OCI-LY1 (cell line): Measurements from ENCODE around the gene C1QTNF9.
"Not testable (repeated sequence)": the region's sequence is repeated elsewhere in the genome, so short reads cannot be mapped to it uniquely, and the experiment has no call there.

Experiments used
- H2AFZ ChIP-seq: fragments of 200-600 bp; sonication (generic), shearing (Covaris generic); 2 replicates; pipeline ENCODE4 v1.6.0; 2014; ENCODE audit warnings: antibody characterized with exemption, mild to moderate bottlenecking, low read length
- H3F3A ChIP-seq: fragments of 200-600 bp; sonication (generic), shearing (Covaris generic); 2 replicates; pipeline ENCODE4 v1.6.0; 2014; ENCODE audit warnings: mild to moderate bottlenecking, antibody characterized with exemption, low read length, moderate library complexity; ENCODE audit not compliant: insufficient read depth
- H3K27ac ChIP-seq: fragments of 200-600 bp; sonication (generic); 2 replicates; pipeline ENCODE4 v1.5.1; 2014; ENCODE audit warnings: low read length, mixed run types, mild to moderate bottlenecking, low read depth; ENCODE audit not compliant: poor library complexity, severe bottlenecking
- H3K27me3 ChIP-seq: fragments of 200-600 bp; sonication (generic); 2 replicates; pipeline ENCODE4 v1.6.0; 2014; ENCODE audit warnings: antibody characterized with exemption, mild to moderate bottlenecking, low read length, moderate library complexity; ENCODE audit not compliant: insufficient read depth
- H3K36me3 ChIP-seq: fragments of 200-600 bp; sonication (generic); 2 replicates; pipeline ENCODE4 v1.6.1; 2014; ENCODE audit warnings: mild to moderate bottlenecking, antibody characterized with exemption, low read length, moderate library complexity, mixed read lengths; ENCODE audit not compliant: insufficient read depth
- H3K4me1 ChIP-seq: fragments of 200-600 bp; sonication (generic); 2 replicates; pipeline ENCODE4 v1.5.1; 2014; ENCODE audit warnings: mild to moderate bottlenecking, low read length, moderate library complexity; ENCODE audit not compliant: insufficient read depth, severe bottlenecking
- H3K4me2 ChIP-seq: fragments of 200-600 bp; sonication (generic), shearing (Covaris generic); 2 replicates; pipeline ENCODE4 v1.6.1; 2014; ENCODE audit warnings: low read length
- H3K4me3 ChIP-seq: fragments of 200-600 bp; sonication (generic); 2 replicates; pipeline ENCODE4 v1.5.1; 2014; ENCODE audit warnings: low read length, low read depth, mild to moderate bottlenecking, mixed read lengths; ENCODE audit not compliant: poor library complexity, severe bottlenecking
- H3K79me2 ChIP-seq: fragments of 200-600 bp; shearing (Covaris generic); 2 replicates; pipeline ENCODE4 v1.6.1; 2016; ENCODE audit warnings: mixed run types, low read length, mixed read lengths; ENCODE audit not compliant: insufficient read depth
- H3K9ac ChIP-seq: fragments of 200-600 bp; sonication (generic), shearing (Covaris generic); 2 replicates; pipeline ENCODE4 v1.6.1; 2014; ENCODE audit warnings: mild to moderate bottlenecking, low read length, mixed read lengths
- H3K9me2 ChIP-seq: fragments of 200-600 bp; sonication (generic), shearing (Covaris generic); 2 replicates; pipeline ENCODE4 v1.6.1; 2014; ENCODE audit warnings: low read depth, mild to moderate bottlenecking, low read length, mixed read lengths
- H3K9me3 ChIP-seq: fragments of 200-600 bp; shearing (Covaris generic); 2 replicates; pipeline ENCODE4 v1.6.1; 2014; ENCODE audit warnings: low read length, mixed read lengths
- H4K20me1 ChIP-seq: fragments of 200-600 bp; sonication (generic), shearing (Covaris generic); 2 replicates; pipeline ENCODE4 v1.6.0; 2016; ENCODE audit warnings: mild to moderate bottlenecking, low read length; ENCODE audit not compliant: insufficient read depth
- CTCF ChIP-seq: fragments of 200-600 bp; sonication (generic), shearing (Covaris generic); IDR thresholded peaks from 2 replicates; pipeline ENCODE4 v1.5.1; 2017; ENCODE audit warnings: mild to moderate bottlenecking, antibody characterized with exemption, low read length, moderate library complexity, mixed read lengths
- EZH2 ChIP-seq: fragments of 200-600 bp; sonication (generic), shearing (Covaris generic); IDR thresholded peaks from 2 replicates; pipeline ENCODE4 v1.8.0; 2017; ENCODE audit warnings: borderline replicate concordance, mixed run types, mild to moderate bottlenecking, antibody characterized with exemption, low read length, moderate library complexity, mixed read lengths

The C1QTNF9 gene

GRCh38 chr13:24309300-24309699 is at the start of gene C1QTNF9:
C1QTNF9 (plus strand) TSS chr13:24309580; CDS start chr13:24316004, 6,424 bp downstream.
- not testable (repeated sequence) for H3K79me2 ChIP-seq, H3F3A ChIP-seq, H3K27me3 ChIP-seq, H3K9me2 ChIP-seq, H2AFZ ChIP-seq, H3K9ac ChIP-seq, H3K4me2 ChIP-seq, H3K27ac ChIP-seq, H3K9me3 ChIP-seq, H4K20me1 ChIP-seq, H3K36me3 ChIP-seq, H3K4me1 ChIP-seq, H3K4me3 ChIP-seq

GRCh38 chr13:24261566-24261965 is 47.8 kb upstream of the C1QTNF9 start:
- no peaks in the 10 kb centered on the region for H4K20me1 ChIP-seq

GRCh38 chr13:24263632-24264031 is 45.7 kb upstream of the C1QTNF9 start:
- H3K9me2 ChIP-seq = no peaks in the 10 kb centered on the region
- H3K36me3 ChIP-seq = no peaks in the 10 kb centered on the region
- H3K27me3 ChIP-seq = no peaks in the 10 kb centered on the region; the same call in 1 of the 2 replicates
- H3K27ac ChIP-seq = no peak overlapping the region
- H3K9me3 ChIP-seq = no peaks in the 10 kb centered on the region
- H2AFZ ChIP-seq = no peak overlapping the region
- TF ChIP-seq CTCF (no peak), EZH2 (no peak)
- H4K20me1 ChIP-seq = no peaks in the 10 kb centered on the region
- no peaks in the 10 kb centered on the region for H3F3A ChIP-seq
- no peaks in the 10 kb centered on the region for H3K4me1 ChIP-seq
- no peak overlapping the region for H3K4me2 ChIP-seq
- H3K4me3 ChIP-seq = no peak overlapping the region
- H3K9ac ChIP-seq = no peak overlapping the region
- no peaks in the 10 kb centered on the region for H3K79me2 ChIP-seq

More at GRCh38 chr13:24261566-24261965, 47.8 kb upstream of the C1QTNF9 start:
- Histone ChIP-seq H3K4me1 (no peaks in the 10 kb centered on the region), H2AFZ (no peak overlapping the region), H3K79me2 (no peaks in the 10 kb centered on the region), H3K4me2 (no peak overlapping the region), H3K9me2 (no peaks in the 10 kb centered on the region), H3K27me3 (no peaks in the 10 kb centered on the region; the same call in 1 of the 2 replicates), H3K9me3 (no peaks in the 10 kb centered on the region), H3K36me3 (no peaks in the 10 kb centered on the region), H3F3A (no peaks in the 10 kb centered on the region), H3K27ac (no peak overlapping the region), H3K4me3 (no peak overlapping the region), H3K9ac (no peak overlapping the region)
- TF ChIP-seq EZH2 (no peak), CTCF (no peak)

GRCh38 chr13:24264976-24265375 is 44.4 kb upstream of the C1QTNF9 start:
- Histone ChIP-seq H3K4me2 (no peak overlapping the region), H4K20me1 (no peaks in the 10 kb centered on the region), H3K4me1 (no peaks in the 10 kb centered on the region), H2AFZ (no peak overlapping the region), H3K27me3 (no peaks in the 10 kb centered on the region; the same call in 1 of the 2 replicates), H3K27ac (no peak overlapping the region), H3K4me3 (no peak overlapping the region), H3K9ac (no peak overlapping the region), H3K9me2 (no peaks in the 10 kb centered on the region), H3K36me3 (no peaks in the 10 kb centered on the region), H3F3A (no peaks in the 10 kb centered on the region), H3K9me3 (no peaks in the 10 kb centered on the region), H3K79me2 (no peaks in the 10 kb centered on the region)
- no peak for TF ChIP-seq EZH2
- TF ChIP-seq CTCF = no peak
